Smooth muscle cell (in vitro differentiated cells): ENCODE measurements around the gene PP2D1. TPM values are rescaled to one million over a fixed set of nuclear protein-coding genes. Genes with fewer than 3 reads are reported as not detected.
A peak's percentile ranks its signal among the peaks of the same experiment; 100 is the strongest.

ENCODE experiments used
- DNase-seq: peaks from one replicate; lab custom pipeline; 2025; ENCODE audit not compliant: unreplicated experiment; lab: John Stamatoyannopoulos, UW
- H2AFZ ChIP-seq: fragments of 200-600 bp; sonication (generic); 2 replicates; pipeline ENCODE4 v1.6.0; 2016; ENCODE audit warnings: antibody characterized with exemption, low read depth, mild to moderate bottlenecking
- H3F3A ChIP-seq: fragments of 200-600 bp; sonication (generic); 2 replicates; pipeline ENCODE4 v1.6.0; 2017; ENCODE audit warnings: antibody characterized with exemption, low read depth
- H3K27ac ChIP-seq: fragments of 200-600 bp; sonication (generic); 2 replicates; pipeline ENCODE4 v1.5.1; 2016; ENCODE audit warnings: low read depth, mild to moderate bottlenecking
- H3K27me3 ChIP-seq: fragments of 200-600 bp; sonication (generic); 2 replicates; pipeline ENCODE4 v1.6.1; 2016; ENCODE audit warnings: low read depth, mild to moderate bottlenecking
- H3K36me3 ChIP-seq: fragments of 200-600 bp; sonication (generic); 2 replicates; pipeline ENCODE4 v1.5.1; 2016; ENCODE audit warnings: low read depth
- H3K4me1 ChIP-seq: fragments of 200-600 bp; sonication (generic); 2 replicates; pipeline ENCODE4 v1.5.1; 2016; ENCODE audit warnings: low read depth
- H3K4me2 ChIP-seq: fragments of 200-600 bp; sonication (generic); 2 replicates; pipeline ENCODE4 v1.6.0; 2016; ENCODE audit warnings: mild to moderate bottlenecking
- H3K4me3 ChIP-seq: fragments of 200-600 bp; sonication (generic); 2 replicates; pipeline ENCODE4 v1.5.1; 2016; ENCODE audit warnings: mild to moderate bottlenecking
- H3K79me2 ChIP-seq: fragments of 200-600 bp; sonication (generic); 2 replicates; pipeline ENCODE4 v1.6.0; 2016; ENCODE audit warnings: low read depth, mild to moderate bottlenecking
- H3K9ac ChIP-seq: fragments of 200-600 bp; sonication (generic); 2 replicates; pipeline ENCODE4 v1.6.0; 2016; ENCODE audit warnings: low read depth
- H3K9me3 ChIP-seq: fragments of 200-600 bp; sonication (generic); replicated peaks from 2 replicates; pipeline ENCODE4 v1.5.1; 2016; ENCODE audit warnings: low read depth
- H4K20me1 ChIP-seq: fragments of 200-600 bp; sonication (generic); 2 replicates; pipeline ENCODE4 v1.6.0; 2016; ENCODE audit warnings: low read depth
- CTCF ChIP-seq: fragments of 200-600 bp; sonication (generic); IDR thresholded peaks from 2 replicates; pipeline ENCODE4 v1.5.1; 2017; ENCODE audit warnings: borderline replicate concordance, mild to moderate bottlenecking, antibody characterized with exemption; ENCODE audit not compliant: insufficient read depth, poor library complexity, severe bottlenecking
- WGBS: methylation state at CpG from one replicate; pipeline ENCODE4 v1.1.7; 2016; ENCODE audit warnings: low lambda C conversion rate; 5-methylcytosine and 5-hydroxymethylcytosine counted together
- polyA plus RNA-seq: library from polyadenylated mRNA; unstranded; fragments of >200 nt; fragmentation: Nextera tagmentation; extraction: Ambion mirVana; gene quantifications from 2 replicates; pipeline ENCODE4 v1.2.1, GENCODE V29; 2016
- small RNA-seq: library from RNA; depleted of rRNA; stranded (forward); fragments of <200 nt; gene quantifications from one replicate; pipeline ENCODE3, GENCODE V24; 2014
- total RNA-seq: library from RNA; depleted of rRNA; stranded (reverse); fragments of >200 nt; gene quantifications from 2 replicates; pipeline ENCODE4 v1.2.3, GENCODE V29; 2014

Gene PP2D1
- total and polyA plus RNA-seq, 2 experiments from 2014 or later: 0.40 TPM; not detected in 1

- DNase-seq: no peak
- Histone ChIP-seq H3F3A (no peaks in the 10 kb centered on the region), H3K27me3 (no peaks in the 10 kb centered on the region), H3K4me2 (no peak overlapping the region), H2AFZ (no peak overlapping the region), H3K4me1 (no peaks in the 10 kb centered on the region), H4K20me1 (no peaks in the 10 kb centered on the region), H3K9me3 (no peaks in the 10 kb centered on the region), H3K27ac (no peak overlapping the region), H3K4me3 (no peak overlapping the region), H3K9ac (no peak overlapping the region), H3K36me3 (no peaks in the 10 kb centered on the region), H3K79me2 (no peaks in the 10 kb centered on the region)
- TF ChIP-seq CTCF: no peak
- 62% methylated on average over 1 of the region's 1 CpG for WGBS
Measured at GRCh38 chr3:19940643-19941042, 71.4 kb downstream of the PP2D1 start.

- TF ChIP-seq CTCF: no peak
- Histone ChIP-seq H3K9ac (no peak overlapping the region), H3K27ac (peak overlapping the region; percentile 62), H2AFZ (no peak overlapping the region), H4K20me1 (no peaks in the 10 kb centered on the region), H3K4me1 (no peaks in the 10 kb centered on the region), H3K79me2 (no peaks in the 10 kb centered on the region), H3K4me2 (no peak overlapping the region), H3F3A (no peaks in the 10 kb centered on the region), H3K27me3 (no peaks in the 10 kb centered on the region), H3K9me3 (no peaks in the 10 kb centered on the region), H3K36me3 (no peaks in the 10 kb centered on the region), H3K4me3 (no peak overlapping the region)
- DNase-seq: no peak
- WGBS: 97% methylated on average over 1 of the region's 1 CpG
Measured at GRCh38 chr3:19938295-19938627, 73.8 kb downstream of the PP2D1 start.

GRCh38 chr3:19937459-19938294, 74.4 kb downstream of the PP2D1 start:
- WGBS: 59% methylated on average over 7 of the region's 7 CpGs
- Histone ChIP-seq H2AFZ (no peak overlapping the region), H4K20me1 (no peaks in the 10 kb centered on the region), H3K9ac (no peak overlapping the region), H3K4me2 (peak overlapping the region; percentile 9), H3F3A (no peaks in the 10 kb centered on the region), H3K36me3 (no peaks in the 10 kb centered on the region), H3K9me3 (no peaks in the 10 kb centered on the region), H3K4me3 (no peak overlapping the region), H3K27me3 (no peaks in the 10 kb centered on the region), H3K4me1 (no peaks in the 10 kb centered on the region), H3K27ac (peak overlapping the region; percentile 62), H3K79me2 (no peaks in the 10 kb centered on the region)
- TF ChIP-seq CTCF: no peak
- DNase-seq: no peak

Small RNA genes within 50 kb of the gene (small RNA-seq; reads per million reads assigned to genes)
- not detected for gene RNU4-85P
- not detected for gene RPL39P18

Other genes with a start within 250 kb of the PP2D1 start
- gene EFHB, start 78.0 kb downstream of the PP2D1 start, total RNA-seq: 0.18 and 0.63 TPM in 2 replicates
- 0.14 and 1.3 TPM in 2 replicates for gene EFHB, start 78.0 kb downstream of the PP2D1 start, polyA plus RNA-seq
- gene RAB5A, start 65.2 kb downstream of the PP2D1 start, total RNA-seq: 127 and 161 TPM in 2 replicates
- 92.2 and 99.1 TPM in 2 replicates for gene RAB5A, start 65.2 kb downstream of the PP2D1 start, polyA plus RNA-seq
- gene KAT2B, start 28.2 kb upstream of the PP2D1 start, total RNA-seq: 4.9 and 6.5 TPM in 2 replicates
- gene KAT2B, start 28.2 kb upstream of the PP2D1 start, polyA plus RNA-seq: 0.14 and 1.1 TPM in 2 replicates
- 5.4 and 5.6 TPM in 2 replicates for gene SGO1, start 173.9 kb upstream of the PP2D1 start, total RNA-seq
- gene SGO1, start 173.9 kb upstream of the PP2D1 start, polyA plus RNA-seq: 4.1 and 5.2 TPM in 2 replicates